Erythroblast (primary cell): ENCODE results near the gene FUT8.

Experiments
- GATA1 ChIP-seq: IDR thresholded peaks from 2 replicates; pipeline ENCODE4 v1.6.1; 2011; ENCODE audit warnings: low read depth, mild to moderate bottlenecking, control low read depth, low read length, moderate library complexity
- POLR2A ChIP-seq: IDR thresholded peaks from 2 replicates; pipeline ENCODE4 v1.6.1; 2011; ENCODE audit warnings: mild to moderate bottlenecking, low read length

DNA sequence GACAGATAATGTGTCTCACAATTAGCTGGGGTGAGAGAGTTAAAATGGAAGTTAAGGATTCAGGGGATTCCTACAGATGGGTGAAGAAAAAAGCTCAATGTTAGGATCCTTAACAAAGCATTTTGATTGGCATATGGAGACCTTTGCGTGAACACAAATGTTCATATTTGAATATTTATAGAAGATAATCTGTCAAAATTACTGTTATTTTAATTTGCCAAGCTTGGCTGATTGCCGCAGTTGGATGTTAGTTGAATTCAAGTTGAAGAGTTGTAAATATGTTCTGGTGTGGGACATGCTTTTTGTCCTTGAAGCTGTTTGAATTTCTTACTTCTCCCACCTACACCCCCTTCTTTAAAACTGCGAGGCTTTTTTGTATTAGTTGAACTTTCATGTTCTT, 91.2 kb downstream of the FUT8 start:
- TF ChIP-seq POLR2A (no peak), GATA1 (no peak)
